ENCODE measurements around the gene ZFYVE28.

The ZFYVE28 gene

DNA sequence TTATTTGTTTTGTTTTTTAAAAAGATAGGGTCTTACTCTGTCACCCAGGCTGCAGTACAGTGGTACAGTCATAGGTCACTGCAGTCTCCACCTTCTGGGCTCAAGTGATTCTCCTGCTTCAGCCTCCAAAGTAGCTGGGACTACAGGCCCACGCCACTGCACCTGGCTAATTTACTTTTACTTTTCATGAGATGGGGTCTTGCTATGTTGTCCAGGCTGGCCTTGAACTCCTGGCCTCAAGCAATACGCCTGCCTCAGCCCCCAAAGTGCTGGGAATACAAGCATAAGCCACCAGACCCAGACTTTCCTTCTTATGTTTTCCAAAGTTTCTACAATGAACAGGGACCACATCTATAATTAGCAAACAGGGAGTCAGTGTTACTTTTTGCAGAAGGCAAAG is 118.7 kb downstream of the ZFYVE28 start:
- no peak for TF ChIP-seq POLR2AphosphoS5 (IDR thresholded peaks at IDR 0.05; ENCODE audit: low read depth, low read length)
- TF ChIP-seq SIN3A (IDR thresholded peaks at IDR 0.05; ENCODE audit: borderline replicate concordance, insufficient read depth, low read length), result no peak
- TF ChIP-seq, protein P1, sequence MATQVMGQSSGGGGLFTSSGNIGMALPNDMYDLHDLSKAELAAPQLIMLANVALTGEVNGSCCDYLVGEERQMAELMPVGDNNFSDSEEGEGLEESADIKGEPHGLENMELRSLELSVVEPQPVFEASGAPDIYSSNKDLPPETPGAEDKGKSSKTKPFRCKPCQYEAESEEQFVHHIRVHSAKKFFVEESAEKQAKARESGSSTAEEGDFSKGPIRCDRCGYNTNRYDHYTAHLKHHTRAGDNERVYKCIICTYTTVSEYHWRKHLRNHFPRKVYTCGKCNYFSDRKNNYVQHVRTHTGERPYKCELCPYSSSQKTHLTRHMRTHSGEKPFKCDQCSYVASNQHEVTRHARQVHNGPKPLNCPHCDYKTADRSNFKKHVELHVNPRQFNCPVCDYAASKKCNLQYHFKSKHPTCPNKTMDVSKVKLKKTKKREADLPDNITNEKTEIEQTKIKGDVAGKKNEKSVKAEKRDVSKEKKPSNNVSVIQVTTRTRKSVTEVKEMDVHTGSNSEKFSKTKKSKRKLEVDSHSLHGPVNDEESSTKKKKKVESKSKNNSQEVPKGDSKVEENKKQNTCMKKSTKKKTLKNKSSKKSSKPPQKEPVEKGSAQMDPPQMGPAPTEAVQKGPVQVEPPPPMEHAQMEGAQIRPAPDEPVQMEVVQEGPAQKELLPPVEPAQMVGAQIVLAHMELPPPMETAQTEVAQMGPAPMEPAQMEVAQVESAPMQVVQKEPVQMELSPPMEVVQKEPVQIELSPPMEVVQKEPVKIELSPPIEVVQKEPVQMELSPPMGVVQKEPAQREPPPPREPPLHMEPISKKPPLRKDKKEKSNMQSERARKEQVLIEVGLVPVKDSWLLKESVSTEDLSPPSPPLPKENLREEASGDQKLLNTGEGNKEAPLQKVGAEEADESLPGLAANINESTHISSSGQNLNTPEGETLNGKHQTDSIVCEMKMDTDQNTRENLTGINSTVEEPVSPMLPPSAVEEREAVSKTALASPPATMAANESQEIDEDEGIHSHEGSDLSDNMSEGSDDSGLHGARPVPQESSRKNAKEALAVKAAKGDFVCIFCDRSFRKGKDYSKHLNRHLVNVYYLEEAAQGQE (IDR thresholded peaks at IDR 0.05; ENCODE audit: insufficient read depth in 1 of 2, low read depth in 2 of 2, low read length in 2 of 2), result no peak
- TF ChIP-seq FOXP2 (optimal IDR thresholded peaks at IDR 0.05; ENCODE audit: borderline replicate concordance, extremely low read depth, extremely low read length, insufficient read depth), result no peak
- TF ChIP-seq TAF1 (IDR thresholded peaks at IDR 0.05; ENCODE audit: borderline replicate concordance, insufficient read depth, low read length), result no peak

DNA sequence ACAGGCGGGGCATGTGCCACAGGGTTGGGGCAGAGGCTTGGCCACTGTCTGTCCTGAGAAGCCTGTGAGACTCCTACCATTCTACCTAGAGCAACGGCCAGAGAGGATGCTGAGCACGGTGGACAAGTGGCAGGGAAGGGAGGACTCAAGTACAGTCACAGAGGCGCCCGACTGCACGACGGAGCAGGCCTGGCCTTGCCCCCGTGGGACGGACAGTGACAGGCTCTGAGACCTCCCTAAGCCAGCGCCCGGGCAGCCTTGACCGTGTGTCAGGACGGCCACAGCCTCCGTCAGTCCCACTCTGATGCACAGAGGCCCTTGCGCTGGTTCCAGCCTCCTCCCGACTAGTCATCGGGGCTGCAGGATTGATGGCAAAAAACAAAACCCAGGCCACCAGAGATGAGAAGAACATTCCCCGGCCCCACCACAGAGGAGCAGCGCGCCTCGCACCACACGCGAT is 119.9 kb downstream of the ZFYVE28 start:
- no peak for TF ChIP-seq FOXP2 (optimal IDR thresholded peaks at IDR 0.05; ENCODE audit: borderline replicate concordance, extremely low read depth, extremely low read length, insufficient read depth)
- TF ChIP-seq, protein P1 (IDR thresholded peaks at IDR 0.05; ENCODE audit: insufficient read depth in 1 of 2, low read depth in 2 of 2, low read length in 2 of 2), result no peak

DNA sequence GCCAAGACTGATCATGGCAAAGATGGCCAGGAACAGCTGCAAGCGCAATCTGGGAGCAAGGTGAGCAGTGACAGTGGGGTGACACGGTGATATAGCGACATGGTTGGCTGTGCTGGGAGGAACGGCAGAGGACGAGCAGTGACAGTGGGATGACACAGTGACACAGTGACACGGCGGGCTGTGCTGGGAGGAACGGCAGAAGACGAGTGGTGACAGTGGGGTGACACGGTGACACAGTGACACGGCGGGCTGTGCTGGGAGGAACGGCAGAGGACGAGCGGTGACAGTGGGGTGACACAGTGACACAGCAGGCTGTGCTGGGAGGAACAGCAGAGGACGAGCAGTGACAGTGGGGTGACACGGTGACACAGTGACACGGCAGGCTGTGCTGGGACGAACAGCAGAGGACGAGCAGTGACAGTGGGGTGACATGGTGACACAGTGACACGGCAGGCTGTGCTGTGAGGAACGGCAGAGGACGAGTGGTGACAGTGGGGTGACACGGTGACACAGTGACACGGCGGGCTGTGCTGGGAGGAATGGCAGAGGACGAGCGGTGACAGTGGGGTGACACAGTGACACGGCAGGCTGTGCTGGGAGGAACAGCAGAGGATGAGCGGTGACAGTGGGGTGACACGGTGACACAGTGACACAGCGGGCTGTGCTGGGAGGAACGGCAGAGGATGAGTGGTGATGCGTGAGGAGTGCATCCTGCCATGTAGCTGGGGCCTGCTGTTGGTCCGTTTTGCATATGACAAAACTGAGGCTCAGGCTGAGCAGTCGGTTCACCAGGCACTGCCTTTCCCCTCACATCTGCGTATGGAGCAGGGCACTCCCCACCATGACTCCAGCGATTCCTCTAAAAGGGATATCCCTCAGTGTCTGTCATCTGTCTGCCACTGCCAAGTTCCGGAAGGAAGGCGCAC is 120.6 kb downstream of the ZFYVE28 start:
- TF ChIP-seq SIN3A (IDR thresholded peaks at IDR 0.05; ENCODE audit: borderline replicate concordance, insufficient read depth, low read length) (no peak), FOXP2 (optimal IDR thresholded peaks at IDR 0.05; ENCODE audit: borderline replicate concordance, extremely low read depth, extremely low read length, insufficient read depth) (no peak), POLR2AphosphoS5 (IDR thresholded peaks at IDR 0.05; ENCODE audit: low read depth, low read length) (no peak), TAF1 (IDR thresholded peaks at IDR 0.05; ENCODE audit: borderline replicate concordance, insufficient read depth, low read length) (no peak)
- TF ChIP-seq, protein P1 (IDR thresholded peaks at IDR 0.05; ENCODE audit: insufficient read depth in 1 of 2, low read depth in 2 of 2, low read length in 2 of 2), result no peak

DNA sequence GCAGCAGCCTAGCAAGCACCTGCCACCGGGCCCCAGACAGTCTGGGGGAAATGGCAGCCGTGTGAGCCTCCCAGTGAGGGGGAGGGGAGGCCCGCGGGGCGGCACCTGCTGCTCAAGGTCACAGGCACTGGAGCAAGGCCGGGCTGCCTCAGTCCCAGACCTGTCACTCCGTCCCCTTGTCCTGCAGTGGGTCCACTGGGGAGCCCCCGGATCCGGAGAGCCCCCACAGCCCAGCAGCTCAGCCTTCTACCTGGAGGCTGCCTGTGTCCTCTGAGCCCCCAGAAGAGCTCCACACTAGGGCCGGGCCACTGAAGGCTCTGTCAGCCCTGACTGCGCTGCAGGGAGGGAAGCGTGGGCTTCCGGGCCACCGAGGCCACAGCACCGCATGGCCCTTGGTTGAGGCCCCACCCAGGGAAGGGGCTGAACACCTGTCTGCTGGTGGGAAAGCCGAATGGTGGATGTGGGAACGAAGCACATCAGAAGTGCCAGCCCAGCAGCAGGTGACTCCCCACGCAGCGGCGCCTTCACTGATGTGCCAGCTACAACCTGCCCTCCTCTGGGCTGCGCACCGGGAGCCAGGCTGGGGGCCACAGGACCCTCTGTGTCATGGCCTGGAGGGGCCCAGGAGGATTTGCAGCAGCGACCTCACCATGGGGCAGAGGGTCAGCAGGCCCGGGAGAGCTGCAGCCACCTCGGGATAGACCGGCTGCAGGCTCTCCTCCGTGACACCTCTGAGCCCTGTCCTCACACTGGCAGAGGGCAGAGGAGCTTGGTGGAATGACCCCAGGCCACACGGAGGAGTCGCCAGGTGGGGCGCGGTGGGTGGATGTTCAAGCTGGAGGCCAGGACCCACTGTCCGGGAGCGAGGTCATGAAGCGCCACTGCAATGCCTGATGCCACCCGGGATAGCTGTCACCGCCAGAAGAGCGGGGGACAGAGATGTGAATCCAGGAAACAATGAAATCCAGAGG is 121.5 kb downstream of the ZFYVE28 start:
- no peak for TF ChIP-seq TAF1 (IDR thresholded peaks at IDR 0.05; ENCODE audit: borderline replicate concordance, insufficient read depth, low read length)
- TF ChIP-seq, protein P1 (IDR thresholded peaks at IDR 0.05; ENCODE audit: insufficient read depth in 1 of 2, low read depth in 2 of 2, low read length in 2 of 2), result no peak
- TF ChIP-seq SIN3A (IDR thresholded peaks at IDR 0.05; ENCODE audit: borderline replicate concordance, insufficient read depth, low read length), result no peak
- no peak for TF ChIP-seq FOXP2 (optimal IDR thresholded peaks at IDR 0.05; ENCODE audit: borderline replicate concordance, extremely low read depth, extremely low read length, insufficient read depth)
